PC-3 (cell line): Measurements from ENCODE around the gene ZG16. TPM values are rescaled to one million over a fixed set of nuclear protein-coding genes. Genes with fewer than 3 reads are reported as not detected.

ENCODE experiments used
- ATAC-seq: fragments of 200-7000 bp; cut with Tn5 transposase; 2 replicates; pipeline ENCODE4 v1.9.1; 2020; ENCODE audit warnings: mild to moderate bottlenecking, moderate library complexity
- BruUV-seq: library from RNA; stranded (reverse); fragments of 400-500 nt; replicated peaks from 2 replicates; lab custom pipeline; 2021; lab: Mats Ljungman, UMichigan
- CTCF ChIA-PET: fragments of 300-600 bp; sonication (Branson Sonifier 250); formaldehyde crosslinking; loops from one replicate; lab custom pipeline; 2022; ENCODE audit warnings: antibody characterized with exemption; lab: Charles Lee
- POLR2A ChIA-PET: fragments of 300-600 bp; sonication (Branson Sonifier 250); formaldehyde crosslinking; loops from one replicate; lab custom pipeline; 2022; ENCODE audit warnings: antibody characterized with exemption; ENCODE audit not compliant: unreplicated experiment; lab: Charles Lee
- DNase-seq: peaks from one replicate; pipeline ENCODE4 v3.0.0-alpha.2; 2015
- H2AFZ ChIP-seq: fragments of 300-600 bp; sonication (generic); 2 replicates; pipeline ENCODE4 v1.6.0; 2016; ENCODE audit warnings: antibody characterized with exemption, low read length
- H3F3A ChIP-seq: fragments of 300-600 bp; sonication (generic); one replicate; pipeline ENCODE4 v1.6.0; 2017; ENCODE audit warnings: antibody characterized with exemption, low read length, control low read depth, mild to moderate bottlenecking; ENCODE audit not compliant: unreplicated experiment
- H3K27ac ChIP-seq: fragments of 300-600 bp; sonication (generic); 2 replicates; pipeline ENCODE4 v1.5.1; 2016; ENCODE audit warnings: mild to moderate bottlenecking, low read length
- H3K27me3 ChIP-seq: fragments of 300-600 bp; sonication (generic); 2 replicates; pipeline ENCODE4 v1.6.1; 2016; ENCODE audit warnings: low read length, mixed read lengths
- H3K36me3 ChIP-seq: fragments of 300-600 bp; sonication (generic); 2 replicates; pipeline ENCODE4 v1.6.1; 2016; ENCODE audit warnings: low read depth, mixed run types, low read length, mixed read lengths
- H3K4me1 ChIP-seq: fragments of 300-600 bp; sonication (generic); 2 replicates; pipeline ENCODE4 v1.5.1; 2016; ENCODE audit warnings: low read length; ENCODE audit not compliant: insufficient read depth
- H3K4me2 ChIP-seq: fragments of 300-600 bp; sonication (generic); 2 replicates; pipeline ENCODE4 v1.6.0; 2016; ENCODE audit warnings: low read length
- H3K4me3 ChIP-seq: fragments of 300-600 bp; sonication (generic); 2 replicates; pipeline ENCODE4 v1.5.1; 2016; ENCODE audit warnings: mild to moderate bottlenecking, low read length, mixed read lengths
- H3K79me2 ChIP-seq: fragments of 300-600 bp; sonication (generic); 2 replicates; pipeline ENCODE4 v1.6.1; 2017; ENCODE audit warnings: low read length, mixed read lengths
- H3K9ac ChIP-seq: fragments of 300-600 bp; sonication (generic); 2 replicates; pipeline ENCODE4 v1.6.0; 2016; ENCODE audit warnings: mild to moderate bottlenecking, low read length
- H3K9me2 ChIP-seq: fragments of 300-600 bp; sonication (generic); replicated peaks from 2 replicates; pipeline ENCODE4 v1.6.1; 2016; ENCODE audit warnings: mixed run types, low read length, mixed read lengths
- H3K9me3 ChIP-seq: fragments of 300-600 bp; sonication (generic); 2 replicates; pipeline ENCODE4 v1.6.1; 2016; ENCODE audit warnings: low read length, mixed read lengths
- H4K20me1 ChIP-seq: fragments of 300-600 bp; sonication (generic); 2 replicates; pipeline ENCODE4 v1.6.1; 2016; ENCODE audit warnings: low read length, mixed read lengths
- CTCF ChIP-seq: fragments of 300-600 bp; sonication (generic); conservative IDR thresholded peaks from 2 replicates; pipeline ENCODE4 v1.5.1; 2017; ENCODE audit warnings: antibody characterized with exemption, low read depth, mild to moderate bottlenecking, low read length
- EZH2 ChIP-seq: fragments of 300-600 bp; sonication (generic); IDR thresholded peaks from one replicate; pipeline ENCODE4 v1.6.1; 2017; ENCODE audit warnings: antibody characterized with exemption, mild to moderate bottlenecking, low read length; ENCODE audit not compliant: unreplicated experiment
- EZH2phosphoT487 ChIP-seq: fragments of 300-600 bp; sonication (generic); IDR thresholded peaks from 2 replicates; pipeline ENCODE4 v1.6.1; 2018; ENCODE audit warnings: mild to moderate bottlenecking, antibody characterized with exemption, low read length, borderline replicate concordance
- intact Hi-C: fragments of 100-400 bp; cut with micrococcal nuclease; formaldehyde crosslinking; loops from 2 replicates; pipeline ENCODE4 v1.9.0; 2023
- total RNA-seq: library from RNA; depleted of rRNA; stranded (reverse); fragments of >200 nt; gene quantifications from 2 replicates; pipeline ENCODE4 v1.2.3, GENCODE V29; 2014

The ZG16 gene
- total RNA-seq, 1 experiment from 2014 or later = not detected

DNA sequence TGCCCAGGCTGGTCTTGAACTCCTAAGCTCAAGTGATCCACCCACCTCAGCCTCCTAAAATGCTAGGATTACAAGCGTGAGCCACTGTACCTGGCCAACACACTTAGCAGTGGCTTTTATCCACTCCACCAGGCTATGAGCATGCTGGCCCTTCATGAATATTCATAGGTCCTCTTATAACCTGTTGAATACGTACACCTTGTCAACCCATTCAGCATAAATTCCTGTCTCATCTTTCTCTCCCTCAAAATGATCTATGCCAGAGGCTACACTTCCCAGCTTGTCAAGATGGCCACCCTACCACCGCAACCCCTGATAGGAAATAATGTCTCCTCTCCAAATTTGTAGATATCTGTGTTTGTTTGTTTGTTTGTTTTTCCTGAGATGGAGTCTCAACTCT, 11.0 kb upstream of the ZG16 start:
- Histone ChIP-seq H3K9ac (no peak overlapping the region), H3K79me2 (no peaks in the 10 kb centered on the region), H3K4me1 (peaks cover 9% of the 10 kb centered on the region), H3K36me3 (no peaks in the 10 kb centered on the region), H4K20me1 (no peaks in the 10 kb centered on the region), H2AFZ (no peak overlapping the region), H3K27me3 (no peaks in the 10 kb centered on the region), H3K4me3 (no peak overlapping the region), H3K27ac (no peak overlapping the region), H3K4me2 (no peak overlapping the region), H3K9me3 (no peaks in the 10 kb centered on the region), H3F3A (no peaks in the 10 kb centered on the region), H3K9me2 (no peaks in the 10 kb centered on the region)
- DNase-seq = no peak
- no peak for ATAC-seq
- TF ChIP-seq EZH2phosphoT487 (no peak), EZH2 (no peak), CTCF (no peak)
- CTCF ChIA-PET = interaction anchor here (0.6 kb wide), 1 partner anchor 132 kb away, joined by 4 read pairs; the partner anchor contains the start of gene SEZ6L2
- BruUV-seq = no TSS peak
- intact Hi-C loops = no loop called here
- POLR2A ChIA-PET = no interaction called here

DNA sequence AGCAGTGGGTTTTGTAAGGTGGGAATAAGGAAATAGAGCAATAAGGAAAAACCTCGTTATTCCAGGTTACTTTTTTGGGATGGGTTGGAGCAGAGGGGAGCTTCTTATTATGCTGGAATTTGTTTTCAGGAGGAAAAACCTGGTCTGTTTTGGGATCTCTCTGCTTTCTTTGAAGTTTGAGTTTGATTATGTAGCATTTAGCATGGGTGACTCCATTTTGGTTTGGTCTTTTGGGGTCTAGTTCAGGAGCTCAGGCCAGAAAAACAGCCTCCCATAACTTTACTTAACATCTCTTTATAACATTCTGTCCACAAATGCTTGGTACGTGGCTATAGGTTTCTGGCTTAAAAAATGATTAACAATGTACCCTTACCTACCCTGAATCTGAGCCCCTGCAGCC, 8.5 kb upstream of the ZG16 start:
- intact Hi-C loops = no loop called here
- BruUV-seq = no TSS peak
- POLR2A ChIA-PET = no interaction called here

More for the DNA sequence above, 8.5 kb upstream of the ZG16 start:
- Histone ChIP-seq H3F3A (no peaks in the 10 kb centered on the region), H3K9me2 (no peaks in the 10 kb centered on the region), H4K20me1 (no peaks in the 10 kb centered on the region), H3K4me2 (no peak overlapping the region), H3K27ac (no peak overlapping the region), H3K4me3 (no peak overlapping the region), H3K4me1 (peaks cover 9% of the 10 kb centered on the region), H3K27me3 (no peaks in the 10 kb centered on the region), H3K9ac (no peak overlapping the region), H3K36me3 (no peaks in the 10 kb centered on the region), H3K79me2 (no peaks in the 10 kb centered on the region), H2AFZ (no peak overlapping the region), H3K9me3 (no peaks in the 10 kb centered on the region)
- ATAC-seq = no peak
- no peak for TF ChIP-seq CTCF
- TF ChIP-seq EZH2 = no peak
- no peak for TF ChIP-seq EZH2phosphoT487
- CTCF ChIA-PET = no interaction called here
- DNase-seq = no peak
